NT2/D1 (cell line): Measurements from ENCODE around the gene SLC37A1.

ENCODE experiments used
- DNase-seq: peaks from one replicate; pipeline ENCODE4 v3.0.0-alpha.2; 2011; ENCODE audit warnings: low read depth, low spot score
- H3K27me3 ChIP-seq: 2 replicates; pipeline ENCODE4 v1.6.0; 2011; ENCODE audit warnings: mild to moderate bottlenecking; ENCODE audit not compliant: insufficient read length, insufficient read depth
- H3K36me3 ChIP-seq: 2 replicates; pipeline ENCODE4 v1.6.1; 2011; ENCODE audit warnings: mild to moderate bottlenecking, low read length, mixed read lengths; ENCODE audit not compliant: insufficient read depth, insufficient read length
- H3K4me1 ChIP-seq: 2 replicates; pipeline ENCODE4 v1.5.1; 2011; ENCODE audit not compliant: insufficient read depth, insufficient read length
- H3K4me3 ChIP-seq: 2 replicates; pipeline ENCODE4 v1.5.1; 2011; ENCODE audit warnings: low read depth; ENCODE audit not compliant: insufficient read length
- H3K9ac ChIP-seq: 2 replicates; pipeline ENCODE4 v1.6.0; 2011; ENCODE audit warnings: low read depth; ENCODE audit not compliant: insufficient read length
- H3K9me3 ChIP-seq: 2 replicates; pipeline ENCODE4 v1.5.1; 2011; ENCODE audit warnings: mild to moderate bottlenecking, low read length; ENCODE audit not compliant: insufficient read depth
- SUZ12 ChIP-seq: IDR thresholded peaks from 2 replicates; pipeline ENCODE4 v1.6.1; 2011; ENCODE audit not compliant: insufficient read length, insufficient read depth; ENCODE audit errors: extremely low read depth
- YY1 ChIP-seq: IDR thresholded peaks from 2 replicates; pipeline ENCODE4 v1.6.1; 2011; ENCODE audit not compliant: insufficient read length, insufficient read depth
- ZNF274 ChIP-seq: IDR thresholded peaks from 2 replicates; pipeline ENCODE4 v1.6.1; 2011; ENCODE audit warnings: mild to moderate bottlenecking, low read depth, low read length

SLC37A1 gene

DNA sequence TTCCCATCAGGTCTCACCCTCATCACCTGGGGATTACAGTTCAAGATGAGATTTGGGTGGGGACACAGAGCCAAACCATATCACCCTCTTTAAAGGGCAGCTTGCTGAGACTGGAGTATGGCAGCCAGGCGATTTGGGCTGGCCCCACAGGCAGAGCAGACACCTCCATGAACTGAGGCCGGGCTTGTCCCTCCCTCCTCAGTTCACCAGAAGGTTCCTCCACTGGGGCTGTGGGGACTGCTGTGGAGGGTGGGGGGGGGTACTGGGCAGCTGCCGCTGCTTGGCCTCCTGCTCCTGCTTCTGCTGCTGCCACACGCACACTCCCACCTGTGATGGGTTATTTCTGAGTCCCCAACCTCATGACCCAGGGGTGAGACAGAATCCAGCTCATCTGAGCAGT is 85.8 kb downstream of the SLC37A1 start:
- H3K9me3 ChIP-seq, result peaks cover 35% of the 10 kb centered on the region

DNA sequence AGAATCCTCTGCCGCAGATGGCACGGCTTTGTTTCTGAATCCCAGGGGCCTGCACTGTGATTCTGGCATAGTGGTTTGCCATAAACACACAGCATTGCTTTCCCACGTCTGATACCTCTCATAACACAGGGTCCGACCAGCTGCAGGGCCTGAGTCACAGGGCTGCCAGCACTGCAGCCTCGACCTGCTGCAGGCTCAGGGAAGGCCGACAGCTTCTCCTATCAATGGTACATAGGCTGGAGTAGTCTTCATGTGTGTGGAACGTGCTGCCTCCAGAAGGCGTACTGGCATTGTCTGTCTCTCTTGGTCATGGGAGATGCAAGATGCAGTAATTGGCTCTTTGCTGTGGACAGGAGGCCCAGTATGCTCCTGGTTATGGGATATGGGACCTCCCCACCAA is 86.3 kb downstream of the SLC37A1 start:
- TF ChIP-seq YY1, result no peak
- TF ChIP-seq SUZ12, result no peak
- TF ChIP-seq ZNF274, result no peak
- peaks cover 18% of the 10 kb centered on the region for H3K27me3 ChIP-seq
- no peak overlapping the region for H3K9ac ChIP-seq
- H3K36me3 ChIP-seq, result no peaks in the 10 kb centered on the region
- DNase-seq, result no peak
- no peaks in the 10 kb centered on the region for H3K4me1 ChIP-seq
- H3K9me3 ChIP-seq, result peaks cover 39% of the 10 kb centered on the region
- H3K4me3 ChIP-seq, result no peak overlapping the region

More for the DNA sequence above, 85.8 kb downstream of the SLC37A1 start:
- Histone ChIP-seq H3K4me1 (no peaks in the 10 kb centered on the region), H3K27me3 (peaks cover 22% of the 10 kb centered on the region), H3K36me3 (no peaks in the 10 kb centered on the region), H3K4me3 (no peak overlapping the region), H3K9ac (no peak overlapping the region)
- no peak for DNase-seq
- TF ChIP-seq SUZ12 (no peak), ZNF274 (no peak), YY1 (no peak)

DNA sequence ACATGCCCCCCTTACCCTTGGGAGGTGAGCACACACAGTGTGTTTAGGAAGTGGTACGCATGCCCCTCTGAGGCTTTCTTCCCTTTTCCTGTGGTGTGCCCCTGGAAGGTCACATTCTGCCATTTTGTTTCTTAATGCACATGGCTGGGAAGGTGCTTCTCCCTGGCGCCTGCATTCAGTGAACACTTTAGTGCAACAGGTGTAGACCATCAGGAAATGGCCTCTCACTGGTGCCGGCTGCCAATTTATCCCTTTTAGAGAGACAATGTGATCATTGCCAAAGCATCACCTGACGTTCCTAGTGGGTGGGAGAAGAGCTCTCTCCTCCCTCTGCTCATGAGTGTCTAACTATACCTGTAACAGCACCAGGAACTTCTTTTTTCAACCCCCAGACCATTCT is 88.0 kb downstream of the SLC37A1 start:
- no peak overlapping the region for H3K4me3 ChIP-seq
- H3K36me3 ChIP-seq, result no peaks in the 10 kb centered on the region
- H3K27me3 ChIP-seq, result peaks cover 14% of the 10 kb centered on the region
- TF ChIP-seq YY1 (no peak), ZNF274 (no peak), SUZ12 (no peak)
- peaks cover 43% of the 10 kb centered on the region for H3K9me3 ChIP-seq
- H3K9ac ChIP-seq, result no peak overlapping the region
- no peak for DNase-seq
- no peaks in the 10 kb centered on the region for H3K4me1 ChIP-seq

DNA sequence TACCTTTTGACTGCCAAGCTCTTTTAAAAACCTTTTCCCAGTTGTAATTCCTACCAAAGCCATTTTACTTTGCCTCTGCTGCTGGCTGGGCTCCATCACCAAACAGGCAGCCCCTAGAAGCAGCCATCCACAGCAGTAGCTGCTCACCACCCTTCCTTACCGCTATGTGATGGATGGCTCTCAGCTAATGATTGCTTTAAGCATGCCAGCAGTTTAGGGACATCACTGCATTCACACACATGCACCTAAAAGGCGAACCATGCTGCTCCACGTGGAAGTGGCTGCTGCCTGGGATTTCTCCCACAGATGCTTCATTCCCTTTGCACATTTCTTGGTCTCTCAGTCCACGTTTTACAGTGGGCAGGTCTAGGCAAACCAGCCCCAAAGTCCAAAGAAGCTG is 93.5 kb downstream of the SLC37A1 start:
- Histone ChIP-seq H3K36me3 (no peaks in the 10 kb centered on the region), H3K9ac (no peak overlapping the region), H3K9me3 (peaks cover 57% of the 10 kb centered on the region), H3K4me1 (no peaks in the 10 kb centered on the region), H3K4me3 (no peak overlapping the region), H3K27me3 (no peaks in the 10 kb centered on the region)
- TF ChIP-seq ZNF274 (no peak), SUZ12 (no peak), YY1 (no peak)
- no peak for DNase-seq

DNA sequence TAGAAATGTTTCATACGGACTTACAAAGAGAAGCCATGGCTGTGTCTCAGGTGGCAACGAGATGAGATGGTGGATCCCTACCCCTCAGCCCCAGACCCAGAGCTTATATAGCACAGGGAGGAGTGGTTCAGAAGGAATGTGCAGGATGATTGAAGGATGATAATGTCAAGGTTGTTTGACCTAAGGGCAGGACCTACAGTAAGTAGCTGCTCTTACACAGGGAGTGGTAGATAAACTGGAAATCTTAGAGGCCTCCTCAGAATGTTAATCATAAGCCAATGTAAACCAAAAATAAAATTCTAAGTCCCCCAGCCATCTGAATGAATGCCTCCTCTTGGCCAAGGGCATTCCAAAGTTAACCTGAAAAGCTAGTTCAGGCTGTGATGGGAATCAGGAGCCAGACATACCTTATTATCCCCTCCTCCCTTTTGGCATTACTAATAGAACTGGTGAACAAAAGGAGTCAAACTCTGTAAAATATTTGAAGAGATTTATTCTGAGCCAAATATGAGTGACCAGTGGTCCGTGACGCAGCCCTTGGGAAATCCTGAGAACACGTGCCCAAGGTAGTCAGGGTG is 94.0 kb downstream of the SLC37A1 start:
- DNase-seq, result no peak
- no peaks in the 10 kb centered on the region for H3K4me1 ChIP-seq
- no peak overlapping the region for H3K4me3 ChIP-seq
- H3K9ac ChIP-seq, result no peak overlapping the region
- H3K9me3 ChIP-seq, result peaks cover 61% of the 10 kb centered on the region
- H3K36me3 ChIP-seq, result no peaks in the 10 kb centered on the region
- no peaks in the 10 kb centered on the region for H3K27me3 ChIP-seq
- no peak for TF ChIP-seq ZNF274

DNA sequence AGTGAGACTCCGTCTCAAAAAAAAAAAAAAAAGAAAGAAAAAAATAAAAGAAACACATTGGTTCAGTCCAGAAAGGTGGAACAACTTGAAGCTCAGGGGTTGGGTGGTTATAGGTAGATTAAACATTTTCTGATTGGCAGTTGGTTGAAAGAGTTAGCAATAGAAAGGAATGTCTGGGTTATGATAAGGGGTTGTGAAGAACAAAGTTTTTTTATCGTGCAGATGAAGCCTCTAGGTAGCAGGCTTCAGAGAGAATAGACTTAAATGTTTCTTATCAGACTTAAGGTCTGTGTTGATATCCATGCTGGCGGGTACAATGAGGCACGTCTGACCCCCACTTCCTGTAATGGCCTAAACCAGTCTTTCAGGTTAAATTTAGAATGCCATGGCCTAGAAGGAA is 94.8 kb downstream of the SLC37A1 start:
- Histone ChIP-seq H3K27me3 (no peaks in the 10 kb centered on the region), H3K36me3 (no peaks in the 10 kb centered on the region), H3K4me1 (no peaks in the 10 kb centered on the region), H3K9ac (no peak overlapping the region), H3K4me3 (no peak overlapping the region), H3K9me3 (peaks cover 61% of the 10 kb centered on the region)
- TF ChIP-seq SUZ12, result no peak
- DNase-seq, result no peak

DNA sequence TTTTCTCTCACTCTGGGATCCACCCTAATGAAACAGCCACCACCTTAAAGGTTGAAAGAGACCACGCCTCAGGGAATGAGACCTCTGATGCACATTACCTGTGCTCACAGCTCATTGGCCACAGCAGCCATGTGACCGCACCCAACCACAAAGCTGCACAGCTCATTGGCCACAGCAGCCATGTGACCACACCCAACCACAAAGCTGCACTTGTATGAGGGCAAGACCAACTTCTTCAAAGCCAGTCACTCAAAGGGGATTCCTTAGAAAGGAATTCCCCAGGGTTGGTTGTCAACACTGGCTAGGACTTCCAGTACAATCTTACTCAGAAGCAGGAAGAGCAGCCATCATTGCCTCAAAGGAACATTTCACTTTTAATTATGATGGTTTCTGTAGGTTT is 96.2 kb downstream of the SLC37A1 start:
- no peak for DNase-seq
- Histone ChIP-seq H3K27me3 (no peaks in the 10 kb centered on the region), H3K9me3 (peaks cover 49% of the 10 kb centered on the region), H3K4me3 (no peak overlapping the region), H3K36me3 (no peaks in the 10 kb centered on the region), H3K9ac (no peak overlapping the region), H3K4me1 (no peaks in the 10 kb centered on the region)
- TF ChIP-seq YY1 (no peak), ZNF274 (no peak), SUZ12 (no peak)

DNA sequence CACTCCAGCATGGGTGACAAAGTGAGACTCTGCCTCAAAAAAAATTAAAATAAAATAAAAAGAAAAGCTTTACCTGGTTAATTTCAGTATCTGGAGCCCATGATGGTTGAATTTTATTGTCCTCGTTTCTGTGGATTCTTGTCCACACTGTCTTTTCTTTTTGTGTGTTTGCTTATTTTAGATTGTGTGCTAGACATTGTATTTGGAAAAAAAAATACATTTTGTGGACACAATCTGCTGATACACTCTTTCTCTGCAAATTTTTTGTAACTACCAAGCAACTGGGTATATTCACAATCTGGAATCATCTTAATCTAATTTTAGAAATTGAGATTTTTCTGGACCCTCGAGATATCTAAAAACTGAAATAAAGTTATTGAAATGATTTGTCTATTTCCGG is 98.2 kb downstream of the SLC37A1 start:
- DNase-seq, result no peak
- H3K4me1 ChIP-seq, result peaks cover 14% of the 10 kb centered on the region
- peaks cover 32% of the 10 kb centered on the region for H3K9me3 ChIP-seq
- no peak overlapping the region for H3K9ac ChIP-seq
- peaks cover 3% of the 10 kb centered on the region for H3K27me3 ChIP-seq
- H3K36me3 ChIP-seq, result no peaks in the 10 kb centered on the region
- TF ChIP-seq ZNF274 (no peak), SUZ12 (no peak), YY1 (no peak)
- no peak overlapping the region for H3K4me3 ChIP-seq
